ENCODE data around the gene RNLS.

Gene RNLS

GRCh38 chr10:88523739-88524400 is 59.2 kb downstream of the RNLS start:
- Mint-ChIP-seq H3K9me3 (no peaks in the 10 kb centered on the region), H3K36me3 (ENCODE audit: low read depth) (no peaks in the 10 kb centered on the region), H3K27me3 (ENCODE audit: low read depth) (peaks cover 19% of the 10 kb centered on the region), H3K27ac (no peak overlapping the region), H3K4me1 (ENCODE audit: low read depth) (peaks cover 8% of the 10 kb centered on the region), H3K4me3 (no peak overlapping the region)
- no peak for DNase-seq (ENCODE audit: low spot score)

GRCh38 chr10:88522715-88523114 is 60.4 kb downstream of the RNLS start:
- Mint-ChIP-seq H3K9me3 (no peaks in the 10 kb centered on the region), H3K36me3 (ENCODE audit: low read depth) (no peaks in the 10 kb centered on the region), H3K4me3 (no peak overlapping the region), H3K27ac (no peak overlapping the region), H3K27me3 (ENCODE audit: low read depth) (peaks cover 26% of the 10 kb centered on the region), H3K4me1 (ENCODE audit: low read depth) (peaks cover 2% of the 10 kb centered on the region)
- no peak for DNase-seq (ENCODE audit: low spot score)

DNA sequence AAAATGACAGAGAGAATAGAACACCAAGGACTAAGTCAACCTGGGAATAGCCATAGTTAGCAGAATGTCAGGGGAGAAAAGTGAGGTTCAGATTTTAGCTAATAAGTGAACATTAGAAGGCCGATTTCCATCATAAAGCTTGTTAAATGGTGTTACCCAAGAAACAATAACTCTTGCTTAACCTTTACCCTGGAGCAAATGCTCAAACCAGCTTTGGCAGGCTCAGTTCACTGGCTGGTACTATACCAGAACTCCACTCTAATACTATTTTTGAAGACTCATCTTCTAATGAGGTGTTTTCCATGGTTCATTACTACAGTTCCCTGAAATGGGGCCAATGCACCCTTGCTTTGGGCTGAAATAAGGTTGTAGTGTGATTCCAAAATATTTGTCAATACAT is 61.3 kb downstream of the RNLS start:
- no peaks in the 10 kb centered on the region for H3K4me1 Mint-ChIP-seq (ENCODE audit: low read depth)
- H3K27ac Mint-ChIP-seq: no peak overlapping the region
- no peak for DNase-seq (ENCODE audit: low spot score)
- no peak overlapping the region for H3K4me3 Mint-ChIP-seq
- H3K36me3 Mint-ChIP-seq (ENCODE audit: low read depth): no peaks in the 10 kb centered on the region
- no peaks in the 10 kb centered on the region for H3K9me3 Mint-ChIP-seq
- peaks cover 27% of the 10 kb centered on the region for H3K27me3 Mint-ChIP-seq (ENCODE audit: low read depth)

GRCh38 chr10:88515235-88515634 is 67.9 kb downstream of the RNLS start:
- Mint-ChIP-seq H3K27me3 (ENCODE audit: low read depth) (peaks cover 17% of the 10 kb centered on the region), H3K4me3 (no peak overlapping the region), H3K27ac (no peak overlapping the region), H3K36me3 (ENCODE audit: low read depth) (no peaks in the 10 kb centered on the region), H3K4me1 (ENCODE audit: low read depth) (no peaks in the 10 kb centered on the region), H3K9me3 (no peaks in the 10 kb centered on the region)
- DNase-seq (ENCODE audit: low spot score): no peak

DNA sequence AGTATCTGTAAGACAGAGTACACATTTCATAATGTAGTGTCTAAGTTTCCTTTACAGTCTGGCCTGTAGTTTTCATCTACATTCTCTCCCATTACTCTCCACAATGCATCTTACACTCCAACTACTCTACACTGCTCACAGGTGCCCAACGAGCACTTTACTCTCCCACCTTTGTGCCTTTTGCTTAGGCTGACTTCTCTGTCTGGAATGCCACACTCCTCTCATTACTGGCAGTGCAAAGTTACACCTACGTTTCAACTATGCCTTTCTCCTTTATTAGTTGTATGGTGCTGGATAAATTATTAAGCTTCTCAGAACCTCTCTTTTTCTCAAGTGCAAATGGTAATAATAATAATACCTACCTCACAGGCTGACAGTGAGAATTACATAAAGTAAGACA is 70.5 kb downstream of the RNLS start:
- Mint-ChIP-seq H3K36me3 (ENCODE audit: low read depth) (no peaks in the 10 kb centered on the region), H3K4me1 (ENCODE audit: low read depth) (no peaks in the 10 kb centered on the region), H3K9me3 (no peaks in the 10 kb centered on the region), H3K27ac (no peak overlapping the region), H3K4me3 (no peak overlapping the region), H3K27me3 (ENCODE audit: low read depth) (peaks cover 8% of the 10 kb centered on the region)
- no peak for DNase-seq (ENCODE audit: low spot score)

GRCh38 chr10:88508796-88509195 is 74.3 kb downstream of the RNLS start:
- Mint-ChIP-seq H3K27me3 (ENCODE audit: low read depth) (peaks cover 17% of the 10 kb centered on the region), H3K27ac (no peak overlapping the region), H3K4me1 (ENCODE audit: low read depth) (no peaks in the 10 kb centered on the region), H3K9me3 (no peaks in the 10 kb centered on the region), H3K4me3 (no peak overlapping the region), H3K36me3 (ENCODE audit: low read depth) (no peaks in the 10 kb centered on the region)
- no peak for DNase-seq (ENCODE audit: low spot score)

DNA sequence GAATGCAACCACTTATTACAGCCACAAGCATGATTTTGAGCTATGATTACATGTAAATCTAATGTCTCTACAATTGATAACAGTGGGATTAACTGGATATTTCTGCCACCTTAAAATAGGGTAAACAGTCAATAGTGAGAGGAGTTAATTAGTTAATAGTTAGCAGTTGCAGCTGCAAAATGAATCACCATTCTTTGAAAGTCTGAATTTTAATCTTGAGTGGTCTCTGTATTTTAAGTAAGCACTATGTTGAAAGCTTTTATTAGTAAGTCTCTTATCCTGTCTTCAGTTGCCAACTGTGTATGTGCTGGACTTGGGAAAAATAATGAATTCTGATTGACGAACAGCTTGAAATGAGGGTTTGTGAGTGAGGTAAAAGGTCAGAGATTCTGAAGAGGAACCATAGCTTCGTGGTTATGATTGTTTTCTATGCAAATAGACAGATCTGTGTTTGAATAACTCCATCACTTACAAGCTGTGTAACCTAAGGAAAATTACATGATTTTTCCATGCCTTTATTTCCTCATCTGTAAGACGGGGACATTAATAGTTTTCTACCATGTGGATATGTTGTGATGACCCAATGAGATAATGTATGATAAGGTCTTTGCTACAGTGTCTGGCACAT is 75.2 kb downstream of the RNLS start:
- Mint-ChIP-seq H3K4me3 (no peak overlapping the region), H3K4me1 (ENCODE audit: low read depth) (no peaks in the 10 kb centered on the region), H3K36me3 (ENCODE audit: low read depth) (no peaks in the 10 kb centered on the region), H3K27ac (no peak overlapping the region), H3K27me3 (ENCODE audit: low read depth) (peaks cover 17% of the 10 kb centered on the region), H3K9me3 (no peaks in the 10 kb centered on the region)
- DNase-seq (ENCODE audit: low spot score): no peak

GRCh38 chr10:88507404-88507803 is 75.7 kb downstream of the RNLS start:
- Mint-ChIP-seq H3K4me3 (no peak overlapping the region), H3K27me3 (ENCODE audit: low read depth) (peaks cover 17% of the 10 kb centered on the region), H3K9me3 (no peaks in the 10 kb centered on the region), H3K4me1 (ENCODE audit: low read depth) (no peaks in the 10 kb centered on the region), H3K36me3 (ENCODE audit: low read depth) (no peaks in the 10 kb centered on the region), H3K27ac (no peak overlapping the region)
- DNase-seq (ENCODE audit: low spot score): no peak

DNA sequence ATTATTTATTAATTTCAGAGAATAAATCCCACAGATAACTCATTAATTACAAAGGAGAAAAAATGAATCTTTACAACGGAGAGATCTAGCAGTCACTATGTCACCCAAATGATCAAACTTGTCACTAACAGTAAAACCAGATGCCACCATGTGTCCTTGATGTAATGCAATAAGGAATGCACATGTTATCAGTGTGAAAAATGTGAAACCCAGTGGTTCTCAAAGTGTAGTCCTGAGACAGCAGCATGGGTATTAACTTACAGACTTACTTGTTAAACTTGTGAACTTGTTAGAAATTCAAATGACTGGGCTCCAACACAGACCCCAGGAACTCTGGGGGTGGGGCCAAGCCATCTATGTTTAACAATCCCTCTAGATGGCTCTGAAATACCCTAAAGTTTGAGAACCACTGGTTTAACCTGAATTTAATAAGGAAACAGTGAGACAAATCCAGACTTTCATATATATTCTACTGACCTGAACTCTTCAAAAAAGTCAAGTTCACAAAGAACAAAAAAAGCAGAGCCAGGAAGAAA is 77.4 kb downstream of the RNLS start:
- Mint-ChIP-seq H3K27me3 (ENCODE audit: low read depth) (peaks cover 19% of the 10 kb centered on the region), H3K27ac (no peak overlapping the region), H3K4me1 (ENCODE audit: low read depth) (no peaks in the 10 kb centered on the region), H3K4me3 (no peak overlapping the region), H3K9me3 (no peaks in the 10 kb centered on the region), H3K36me3 (ENCODE audit: low read depth) (no peaks in the 10 kb centered on the region)
- DNase-seq (ENCODE audit: low spot score): no peak

DNA sequence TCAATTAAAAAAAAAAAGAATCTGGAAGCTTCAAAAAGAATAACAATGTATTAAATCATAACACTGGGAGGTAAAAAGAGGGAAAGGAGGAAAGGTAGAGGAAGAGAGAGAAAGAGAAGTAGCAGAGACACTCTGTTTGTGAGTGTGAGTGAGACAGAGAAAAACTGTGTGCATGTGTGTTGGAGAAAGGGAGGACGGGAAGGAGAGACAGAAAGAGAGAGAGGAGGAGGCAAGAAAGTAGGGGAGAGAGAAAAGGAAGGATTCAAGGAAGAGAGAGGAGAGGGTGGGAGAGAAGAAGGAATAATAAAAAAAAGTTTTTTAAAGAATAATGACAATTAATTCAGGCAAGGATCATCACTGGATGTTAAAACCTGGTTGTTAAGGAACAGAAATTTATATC is 77.9 kb downstream of the RNLS start:
- Mint-ChIP-seq H3K9me3 (no peaks in the 10 kb centered on the region), H3K4me1 (ENCODE audit: low read depth) (no peaks in the 10 kb centered on the region), H3K36me3 (ENCODE audit: low read depth) (no peaks in the 10 kb centered on the region), H3K4me3 (no peak overlapping the region), H3K27ac (no peak overlapping the region), H3K27me3 (ENCODE audit: low read depth) (peaks cover 19% of the 10 kb centered on the region)
- DNase-seq (ENCODE audit: low spot score): no peak

DNA sequence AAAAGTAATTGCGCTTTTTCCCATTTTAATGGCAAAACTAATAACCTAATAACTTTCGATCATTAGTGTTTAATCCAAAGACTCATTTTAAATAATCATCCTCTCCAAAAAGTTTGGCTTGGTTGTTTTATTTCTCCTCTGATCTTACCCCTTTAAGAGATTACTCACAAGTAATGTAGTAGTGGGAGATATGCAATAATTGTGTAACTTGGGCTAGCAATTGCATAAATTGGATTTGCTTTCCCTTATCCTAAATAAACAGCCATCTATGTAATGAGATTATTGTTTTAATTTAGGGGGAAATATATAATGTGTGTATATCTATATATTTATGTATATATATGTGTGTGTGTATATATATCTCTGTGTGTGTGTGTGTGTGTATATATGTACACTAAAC is 82.5 kb downstream of the RNLS start:
- no peaks in the 10 kb centered on the region for H3K9me3 Mint-ChIP-seq
- DNase-seq (ENCODE audit: low spot score): no peak
- no peak overlapping the region for H3K27ac Mint-ChIP-seq
- H3K36me3 Mint-ChIP-seq (ENCODE audit: low read depth): no peaks in the 10 kb centered on the region
- H3K4me1 Mint-ChIP-seq (ENCODE audit: low read depth): peaks cover 1% of the 10 kb centered on the region
- H3K4me3 Mint-ChIP-seq: no peak overlapping the region
- H3K27me3 Mint-ChIP-seq (ENCODE audit: low read depth): peaks cover 23% of the 10 kb centered on the region

GRCh38 chr10:88499569-88500470 is 83.3 kb downstream of the RNLS start:
- Mint-ChIP-seq H3K9me3 (no peaks in the 10 kb centered on the region), H3K27me3 (ENCODE audit: low read depth) (peaks cover 22% of the 10 kb centered on the region), H3K36me3 (ENCODE audit: low read depth) (no peaks in the 10 kb centered on the region), H3K4me3 (no peak overlapping the region), H3K27ac (no peak overlapping the region), H3K4me1 (ENCODE audit: low read depth) (peaks cover 1% of the 10 kb centered on the region)
- no peak for DNase-seq (ENCODE audit: low spot score)

DNA sequence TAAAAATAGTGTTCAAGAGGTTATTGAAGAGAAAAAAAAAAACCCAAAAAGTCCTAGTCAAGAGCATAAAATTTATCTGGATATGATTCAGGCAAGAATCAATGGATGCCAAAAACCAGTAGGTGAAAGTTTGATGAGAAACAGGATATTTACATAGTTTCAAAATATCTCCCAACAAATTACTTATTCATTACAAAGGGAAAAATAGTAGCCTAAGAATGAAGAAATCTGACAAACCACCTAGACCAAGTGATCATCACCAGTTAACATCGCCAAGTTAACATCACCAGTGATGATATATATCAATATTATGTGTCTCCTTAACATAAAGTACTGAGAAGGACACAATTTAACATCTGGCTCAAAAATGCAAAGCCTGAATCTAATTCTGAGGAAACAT is 85.2 kb downstream of the RNLS start:
- Mint-ChIP-seq H3K27me3 (ENCODE audit: low read depth) (peaks cover 23% of the 10 kb centered on the region), H3K4me3 (no peak overlapping the region), H3K27ac (no peak overlapping the region), H3K9me3 (no peaks in the 10 kb centered on the region), H3K4me1 (ENCODE audit: low read depth) (peaks cover 1% of the 10 kb centered on the region), H3K36me3 (ENCODE audit: low read depth) (no peaks in the 10 kb centered on the region)
- DNase-seq (ENCODE audit: low spot score): no peak

DNA sequence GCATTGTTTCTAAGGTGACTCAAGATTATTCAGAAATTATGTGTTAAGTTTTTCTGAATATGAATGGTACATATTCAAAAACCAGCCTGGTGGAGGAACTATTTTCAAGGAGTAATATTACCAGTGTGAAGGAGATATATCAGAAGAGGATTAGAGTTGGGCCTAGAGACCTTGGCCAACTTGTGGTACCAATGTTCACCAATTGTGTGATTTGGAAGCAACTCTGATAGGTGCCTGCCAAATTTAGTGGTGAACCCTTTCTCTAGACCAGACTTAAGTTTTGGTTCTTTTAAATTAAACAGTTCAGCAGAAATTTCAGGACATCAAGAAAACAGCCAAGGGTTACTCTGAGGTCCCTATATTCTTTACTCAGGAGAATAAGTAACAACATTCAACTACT is 88.6 kb downstream of the RNLS start:
- Mint-ChIP-seq H3K27ac (no peak overlapping the region), H3K27me3 (ENCODE audit: low read depth) (peaks cover 20% of the 10 kb centered on the region), H3K9me3 (no peaks in the 10 kb centered on the region), H3K36me3 (ENCODE audit: low read depth) (no peaks in the 10 kb centered on the region), H3K4me1 (ENCODE audit: low read depth) (peaks cover 6% of the 10 kb centered on the region), H3K4me3 (no peak overlapping the region)
- no peak for DNase-seq (ENCODE audit: low spot score)
